HepG2 (cell line): ENCODE measurements around the gene BAZ1A.

Experiments used
- ARHGAP35 ChIP-seq: sonication (generic); formaldehyde crosslinking; IDR thresholded peaks from 2 replicates; pipeline ENCODE4 v1.9.0; 2022; ENCODE audit warnings: mild to moderate bottlenecking, inconsistent platforms, moderate library complexity, missing genetic modification reagents, borderline replicate concordance
- BORCS8-MEF2B ChIP-seq: sonication (generic); formaldehyde crosslinking; IDR thresholded peaks from 2 replicates; pipeline ENCODE4 v1.8.0; 2022; ENCODE audit warnings: mild to moderate bottlenecking, missing genetic modification reagents
- CTCF ChIP-seq: sonication (generic); formaldehyde crosslinking; IDR thresholded peaks from 2 replicates; pipeline ENCODE4 v1.5.0; 2020; ENCODE audit warnings: mild to moderate bottlenecking, missing genetic modification reagents, moderate library complexity
- FOXO4 ChIP-seq: sonication (generic); formaldehyde crosslinking; conservative IDR thresholded peaks from 2 replicates; pipeline ENCODE4 v1.8.1; 2023; ENCODE audit warnings: missing genetic modification reagents
- NFE2L2 ChIP-seq: fragments of 150-350 bp; IDR thresholded peaks from 2 replicates; pipeline ENCODE4 v1.6.1; 2014; ENCODE audit warnings: low read length
- RAD21 ChIP-seq: fragments of 450-650 bp; formaldehyde crosslinking; IDR thresholded peaks from 2 replicates; pipeline ENCODE4 v1.5.0; 2020; ENCODE audit warnings: mild to moderate bottlenecking
- RXRB ChIP-seq: IDR thresholded peaks from 2 replicates; pipeline ENCODE4 v1.6.1; 2016; ENCODE audit warnings: borderline replicate concordance, missing genetic modification reagents, missing compliant biosample characterization
- SRSF4 ChIP-seq: fragments of 200-400 bp; formaldehyde crosslinking; IDR thresholded peaks from one replicate; pipeline ENCODE4 v1.6.1; 2018; ENCODE audit warnings: mild to moderate bottlenecking, low read depth, low read length, moderate library complexity; ENCODE audit not compliant: poor library complexity, severe bottlenecking
- ZNF335 ChIP-seq: sonication (generic); formaldehyde crosslinking; IDR thresholded peaks from 2 replicates; pipeline ENCODE4 v1.4.0; 2020; ENCODE audit warnings: missing genetic modification reagents
- ZNF446 ChIP-seq: sonication (generic); formaldehyde crosslinking; IDR thresholded peaks from 2 replicates; pipeline ENCODE4 v1.5.0; 2020; ENCODE audit warnings: mild to moderate bottlenecking, missing genetic modification reagents
- ZNF572 ChIP-seq: sonication (generic); formaldehyde crosslinking; IDR thresholded peaks from 2 replicates; pipeline ENCODE4 v1.5.1; 2020; ENCODE audit warnings: mild to moderate bottlenecking, missing genetic modification reagents
- ZSCAN30 ChIP-seq: sonication (generic); formaldehyde crosslinking; IDR thresholded peaks from 2 replicates; pipeline ENCODE4 v1.5.0; 2020; ENCODE audit warnings: mild to moderate bottlenecking, missing genetic modification reagents
- TF ChIP-seq, protein P1 (sequence below): sonication (generic); formaldehyde crosslinking; IDR thresholded peaks from 2 replicates; pipeline ENCODE4 v1.4.0; 2020; ENCODE audit warnings: missing genetic modification reagents
- TF ChIP-seq, protein P2 (sequence below): sonication (generic); formaldehyde crosslinking; IDR thresholded peaks from 2 replicates; pipeline ENCODE4 v1.4.0; 2020; ENCODE audit warnings: mild to moderate bottlenecking, missing genetic modification reagents, borderline replicate concordance

- TF ChIP-seq FOXO4 (no peak), ARHGAP35 (no peak), ZNF446 (CRISPR knock-in tag) (no peak), BORCS8-MEF2B (CRISPR knock-in tag) (no peak), RAD21 (CRISPR knock-in tag) (no peak), NFE2L2 (no peak), RXRB (no peak), CTCF (CRISPR knock-in tag) (no peak), SRSF4 (no peak), ZNF335 (CRISPR knock-in tag) (no peak), ZNF572 (no peak), ZSCAN30 (CRISPR knock-in tag) (no peak)
- TF ChIP-seq, protein P1, sequence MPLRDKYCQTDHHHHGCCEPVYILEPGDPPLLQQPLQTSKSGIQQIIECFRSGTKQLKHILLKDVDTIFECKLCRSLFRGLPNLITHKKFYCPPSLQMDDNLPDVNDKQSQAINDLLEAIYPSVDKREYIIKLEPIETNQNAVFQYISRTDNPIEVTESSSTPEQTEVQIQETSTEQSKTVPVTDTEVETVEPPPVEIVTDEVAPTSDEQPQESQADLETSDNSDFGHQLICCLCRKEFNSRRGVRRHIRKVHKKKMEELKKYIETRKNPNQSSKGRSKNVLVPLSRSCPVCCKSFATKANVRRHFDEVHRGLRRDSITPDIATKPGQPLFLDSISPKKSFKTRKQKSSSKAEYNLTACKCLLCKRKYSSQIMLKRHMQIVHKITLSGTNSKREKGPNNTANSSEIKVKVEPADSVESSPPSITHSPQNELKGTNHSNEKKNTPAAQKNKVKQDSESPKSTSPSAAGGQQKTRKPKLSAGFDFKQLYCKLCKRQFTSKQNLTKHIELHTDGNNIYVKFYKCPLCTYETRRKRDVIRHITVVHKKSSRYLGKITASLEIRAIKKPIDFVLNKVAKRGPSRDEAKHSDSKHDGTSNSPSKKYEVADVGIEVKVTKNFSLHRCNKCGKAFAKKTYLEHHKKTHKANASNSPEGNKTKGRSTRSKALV = no peak
- TF ChIP-seq, protein P2, sequence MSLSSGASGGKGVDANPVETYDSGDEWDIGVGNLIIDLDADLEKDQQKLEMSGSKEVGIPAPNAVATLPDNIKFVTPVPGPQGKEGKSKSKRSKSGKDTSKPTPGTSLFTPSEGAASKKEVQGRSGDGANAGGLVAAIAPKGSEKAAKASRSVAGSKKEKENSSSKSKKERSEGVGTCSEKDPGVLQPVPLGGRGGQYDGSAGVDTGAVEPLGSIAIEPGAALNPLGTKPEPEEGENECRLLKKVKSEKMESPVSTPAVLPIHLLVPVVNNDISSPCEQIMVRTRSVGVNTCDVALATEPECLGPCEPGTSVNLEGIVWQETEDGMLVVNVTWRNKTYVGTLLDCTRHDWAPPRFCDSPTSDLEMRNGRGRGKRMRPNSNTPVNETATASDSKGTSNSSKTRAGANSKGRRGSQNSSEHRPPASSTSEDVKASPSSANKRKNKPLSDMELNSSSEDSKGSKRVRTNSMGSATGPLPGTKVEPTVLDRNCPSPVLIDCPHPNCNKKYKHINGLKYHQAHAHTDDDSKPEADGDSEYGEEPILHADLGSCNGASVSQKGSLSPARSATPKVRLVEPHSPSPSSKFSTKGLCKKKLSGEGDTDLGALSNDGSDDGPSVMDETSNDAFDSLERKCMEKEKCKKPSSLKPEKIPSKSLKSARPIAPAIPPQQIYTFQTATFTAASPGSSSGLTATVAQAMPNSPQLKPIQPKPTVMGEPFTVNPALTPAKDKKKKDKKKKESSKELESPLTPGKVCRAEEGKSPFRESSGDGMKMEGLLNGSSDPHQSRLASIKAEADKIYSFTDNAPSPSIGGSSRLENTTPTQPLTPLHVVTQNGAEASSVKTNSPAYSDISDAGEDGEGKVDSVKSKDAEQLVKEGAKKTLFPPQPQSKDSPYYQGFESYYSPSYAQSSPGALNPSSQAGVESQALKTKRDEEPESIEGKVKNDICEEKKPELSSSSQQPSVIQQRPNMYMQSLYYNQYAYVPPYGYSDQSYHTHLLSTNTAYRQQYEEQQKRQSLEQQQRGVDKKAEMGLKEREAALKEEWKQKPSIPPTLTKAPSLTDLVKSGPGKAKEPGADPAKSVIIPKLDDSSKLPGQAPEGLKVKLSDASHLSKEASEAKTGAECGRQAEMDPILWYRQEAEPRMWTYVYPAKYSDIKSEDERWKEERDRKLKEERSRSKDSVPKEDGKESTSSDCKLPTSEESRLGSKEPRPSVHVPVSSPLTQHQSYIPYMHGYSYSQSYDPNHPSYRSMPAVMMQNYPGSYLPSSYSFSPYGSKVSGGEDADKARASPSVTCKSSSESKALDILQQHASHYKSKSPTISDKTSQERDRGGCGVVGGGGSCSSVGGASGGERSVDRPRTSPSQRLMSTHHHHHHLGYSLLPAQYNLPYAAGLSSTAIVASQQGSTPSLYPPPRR (CRISPR knock-in tag) = no peak
Observed at GRCh38 chr14:34796902-34797301, 78.3 kb downstream of the BAZ1A start.
